GM04504 (cell line): ENCODE data around the gene TMEM247.

Experiments used
- DNase-seq: peaks from one replicate; pipeline ENCODE4 v3.0.0-alpha.2; 2012; ENCODE audit warnings: low read depth

Gene TMEM247

GRCh38 chr2:46479265-46479664, at the start of gene TMEM247:
Gene TMEM247, plus strand, starts transcription at chr2:46479565.
- DNase-seq, result no peak

- no peak for DNase-seq
Observed at GRCh38 chr2:46430413-46430812, 49.0 kb upstream of the TMEM247 start.

- DNase-seq, result no peak
Observed at GRCh38 chr2:46430992-46431391, 48.4 kb upstream of the TMEM247 start.

GRCh38 chr2:46431481-46432235, 47.7 kb upstream of the TMEM247 start:
- no peak for DNase-seq

GRCh38 chr2:46434851-46435273, 44.5 kb upstream of the TMEM247 start:
- no peak for DNase-seq

- DNase-seq, result no peak
Observed at GRCh38 chr2:46435353-46435752, 44.0 kb upstream of the TMEM247 start.

GRCh38 chr2:46435796-46436360, 43.5 kb upstream of the TMEM247 start:
- no peak for DNase-seq

- DNase-seq, result no peak
Observed at GRCh38 chr2:46436800-46437199, 42.6 kb upstream of the TMEM247 start.

- no peak for DNase-seq
Observed at GRCh38 chr2:46438102-46438501, 41.3 kb upstream of the TMEM247 start.

- DNase-seq, result no peak
Observed at GRCh38 chr2:46438794-46439193, 40.6 kb upstream of the TMEM247 start.

- DNase-seq, result no peak
Observed at GRCh38 chr2:46439582-46439981, 39.8 kb upstream of the TMEM247 start.

GRCh38 chr2:46441838-46442712, 37.3 kb upstream of the TMEM247 start:
- DNase-seq, result no peak

GRCh38 chr2:46444732-46445131, 34.6 kb upstream of the TMEM247 start:
- DNase-seq, result no peak

GRCh38 chr2:46445556-46445955, 33.8 kb upstream of the TMEM247 start:
- DNase-seq, result no peak

- DNase-seq, result no peak
Observed at GRCh38 chr2:46446871-46447568, 32.3 kb upstream of the TMEM247 start.

- DNase-seq, result no peak
Observed at GRCh38 chr2:46447649-46448048, 31.7 kb upstream of the TMEM247 start.

- no peak for DNase-seq
Observed at GRCh38 chr2:46448111-46448510, 31.3 kb upstream of the TMEM247 start.

GRCh38 chr2:46448641-46449040, 30.7 kb upstream of the TMEM247 start:
- no peak for DNase-seq

GRCh38 chr2:46449700-46450099, 29.7 kb upstream of the TMEM247 start:
- no peak for DNase-seq

GRCh38 chr2:46451131-46451711, 28.1 kb upstream of the TMEM247 start:
- DNase-seq, result no peak

- no peak for DNase-seq
Observed at GRCh38 chr2:46456789-46457188, 22.6 kb upstream of the TMEM247 start.
